Stomach smooth muscle (tissue), 2 donors: Measurements from ENCODE around the gene TOM1L2.

Experiments
- H3K27ac ChIP-seq: one replicate; pipeline ENCODE4 v1.7.0; 2013; ENCODE audit warnings: mild to moderate bottlenecking, low read length, inconsistent platforms
- H3K27me3 ChIP-seq, 2 donors: one replicate each; pipeline ENCODE4 v1.7.0; 2013; ENCODE audit warnings: low read length in 2 of 2; ENCODE audit not compliant: insufficient read depth in 2 of 2, control insufficient read depth in 1 of 2
- H3K36me3 ChIP-seq, 2 donors: one replicate each; pipeline ENCODE4 v1.7.0; 2013; ENCODE audit warnings: low read length in 2 of 2; ENCODE audit not compliant: control insufficient read depth in 2 of 2, insufficient read depth in 2 of 2
- H3K4me1 ChIP-seq: one replicate; pipeline ENCODE4 v1.7.0; 2013; ENCODE audit warnings: low read length; ENCODE audit not compliant: control insufficient read depth, insufficient read depth
- H3K4me3 ChIP-seq, 2 donors: one replicate each; pipeline ENCODE4 v1.7.0; 2013; ENCODE audit warnings: low read length in 2 of 2
- H3K9ac ChIP-seq, 2 donors: one replicate each; pipeline ENCODE4 v1.7.0; 2013; ENCODE audit warnings: low read length in 2 of 2, mild to moderate bottlenecking in 1 of 2
- H3K9me3 ChIP-seq, 2 donors: one replicate each; pipeline ENCODE4 v1.7.0; 2013; ENCODE audit warnings: low read length in 2 of 2; ENCODE audit not compliant: control insufficient read depth in 2 of 2
- donor health status: healthy.
- donor health status: Pancreatic carcinoma.

TOM1L2 gene

DNA sequence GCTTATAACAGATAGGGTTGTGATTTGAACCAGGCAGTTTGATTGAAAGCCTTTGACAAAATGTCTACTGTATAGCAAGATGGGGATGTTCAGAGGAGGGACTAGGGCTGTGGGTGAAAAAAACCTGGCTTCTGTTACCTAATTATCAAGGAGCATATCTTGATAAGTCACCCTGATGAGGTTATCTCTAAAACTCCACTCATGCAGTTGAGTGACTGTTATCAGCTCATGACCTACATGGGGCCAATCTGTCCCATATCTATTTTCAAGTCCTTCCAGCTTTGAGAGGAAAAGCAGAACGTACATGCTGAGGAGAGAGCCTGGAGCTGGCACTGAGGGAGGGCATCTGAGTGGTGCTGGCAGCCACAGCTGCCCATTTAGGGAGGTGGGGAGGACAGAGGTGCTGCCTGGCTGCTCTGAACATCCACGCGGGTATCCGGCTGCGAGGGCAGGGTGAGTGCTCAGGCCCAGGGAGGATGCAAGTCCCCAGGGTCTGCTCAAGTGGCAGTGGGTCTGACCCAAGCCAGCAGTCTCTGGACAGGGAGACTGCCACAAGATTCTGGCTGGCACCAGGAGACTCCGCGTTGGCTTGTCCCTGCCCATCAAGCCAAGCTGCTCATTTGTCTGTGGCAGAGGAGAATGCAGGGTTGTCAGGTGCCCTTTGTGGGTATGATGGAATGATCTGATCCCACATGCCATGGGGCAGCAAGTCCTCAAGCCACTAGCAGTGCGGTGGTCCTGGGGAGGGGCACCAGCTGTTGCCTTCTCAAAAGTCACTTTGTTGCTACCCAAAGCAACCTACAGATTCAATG, 37.6 kb upstream of the TOM1L2 start:
- H3K36me3 ChIP-seq: peaks cover 12 to 13% of the 10 kb centered on the region in 2 donors
- H3K9me3 ChIP-seq: no peaks in the 10 kb centered on the region
- H3K9ac ChIP-seq: no peak overlapping the region
- no peaks in the 10 kb centered on the region for H3K27me3 ChIP-seq
- H3K27ac ChIP-seq: no peak overlapping the region
- no peaks in the 10 kb centered on the region for H3K4me1 ChIP-seq
- H3K4me3 ChIP-seq: no peak overlapping the region

DNA sequence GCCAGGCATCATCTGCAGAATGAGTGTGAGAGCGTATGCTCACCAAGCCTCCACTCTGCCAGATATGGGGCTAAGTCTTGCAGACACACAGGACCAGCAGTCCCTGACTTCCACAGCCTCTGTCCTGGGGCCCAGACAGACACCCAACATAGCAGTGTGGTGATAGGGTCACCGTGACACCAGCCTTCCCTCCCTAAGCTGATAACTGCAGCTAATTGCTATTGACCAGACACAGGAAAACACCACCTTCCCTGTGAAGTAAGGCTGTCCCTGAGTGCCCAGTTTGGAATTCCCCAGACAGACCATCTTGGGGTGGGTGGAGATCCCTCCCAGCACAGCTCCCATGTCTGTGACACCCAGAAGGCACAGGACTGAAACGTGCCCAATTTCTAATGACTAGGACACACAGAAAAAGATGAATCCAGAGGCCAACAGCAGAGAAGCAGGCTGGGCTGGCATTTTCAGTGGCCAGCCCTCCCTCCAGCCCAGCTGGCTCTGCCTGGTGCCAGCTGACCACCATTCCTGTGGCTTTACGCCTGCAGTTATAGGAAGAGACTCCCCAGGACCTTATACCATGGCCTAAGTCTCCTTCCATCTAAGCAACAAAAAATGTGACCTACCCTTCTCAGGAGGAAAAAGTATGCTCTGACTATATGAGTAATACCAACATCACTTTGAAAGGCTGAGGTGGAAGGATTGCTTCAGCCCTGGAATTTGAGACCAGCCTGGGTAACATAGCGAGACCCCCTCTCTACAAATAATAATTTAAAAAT, 36.5 kb upstream of the TOM1L2 start:
- H3K9me3 ChIP-seq: no peaks in the 10 kb centered on the region
- H3K36me3 ChIP-seq: peaks cover 12 to 13% of the 10 kb centered on the region in 2 donors
- H3K4me1 ChIP-seq: no peaks in the 10 kb centered on the region
- no peak overlapping the region for H3K9ac ChIP-seq
- H3K27me3 ChIP-seq: no peaks in the 10 kb centered on the region
- H3K27ac ChIP-seq: no peak overlapping the region
- H3K4me3 ChIP-seq: no peak overlapping the region

DNA sequence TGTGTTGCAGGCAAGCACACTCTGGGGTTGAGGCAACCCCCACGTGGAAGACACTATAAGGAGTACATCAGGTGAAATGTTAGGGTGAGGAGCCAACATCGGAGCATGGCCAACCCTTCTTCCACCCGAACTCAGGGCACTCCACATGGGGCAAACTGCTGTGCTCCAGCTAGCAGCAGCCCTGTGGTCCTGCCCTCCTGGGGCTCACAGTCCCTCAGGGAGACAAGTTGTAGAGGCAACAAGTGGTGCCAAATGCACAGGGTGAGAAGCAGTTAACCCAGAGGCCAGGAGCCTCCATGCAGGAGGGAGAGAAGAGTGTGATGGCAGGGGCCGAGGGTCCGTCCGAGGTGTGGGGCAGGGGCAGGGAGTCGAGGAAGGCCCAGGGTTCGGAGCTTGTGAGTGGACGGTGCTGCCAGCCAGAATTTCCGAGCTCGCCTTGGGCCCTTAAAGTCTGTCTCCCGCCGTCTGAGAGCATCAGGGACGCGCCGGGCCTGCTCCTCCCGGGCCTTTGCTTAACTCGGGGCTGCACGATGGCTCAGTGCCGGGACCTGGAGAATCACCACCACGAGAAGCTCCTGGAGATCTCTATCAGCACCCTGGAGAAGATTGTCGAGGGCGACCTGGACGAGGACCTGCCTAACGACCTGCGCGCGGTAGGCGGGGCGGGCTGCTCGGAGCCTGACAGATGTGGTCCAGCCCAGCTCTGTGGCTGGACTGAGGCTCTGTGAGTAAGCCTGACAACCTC, 34.5 kb upstream of the TOM1L2 start:
- Histone ChIP-seq H3K4me3 (no peak overlapping the region), H3K9me3 (no peaks in the 10 kb centered on the region), H3K36me3 (peaks cover 12% of the 10 kb centered on the region in 2 donors), H3K9ac (no peak overlapping the region), H3K27me3 (no peaks in the 10 kb centered on the region), H3K27ac (no peak overlapping the region), H3K4me1 (no peaks in the 10 kb centered on the region)

DNA sequence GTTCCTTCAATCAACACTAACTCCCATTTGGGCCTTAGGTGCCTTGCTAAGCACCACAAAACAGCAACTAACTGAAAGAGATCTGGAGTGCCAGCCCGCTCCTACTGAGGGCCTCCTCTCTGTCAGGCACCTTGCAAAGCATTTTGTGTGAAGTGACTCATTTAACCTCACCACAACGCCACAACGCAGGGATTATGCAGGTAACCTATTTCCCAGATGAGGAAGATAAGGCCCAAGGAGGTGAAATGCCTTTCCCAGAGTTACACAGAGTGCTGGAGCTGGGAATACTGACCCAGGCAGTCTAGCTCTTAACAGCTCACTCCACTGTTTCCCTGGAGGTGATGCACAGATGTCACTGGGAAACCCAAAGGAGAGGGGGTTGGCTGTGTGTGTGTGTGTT, 33.3 kb upstream of the TOM1L2 start:
- no peaks in the 10 kb centered on the region for H3K27me3 ChIP-seq
- no peak overlapping the region for H3K27ac ChIP-seq
- no peak overlapping the region for H3K9ac ChIP-seq
- no peaks in the 10 kb centered on the region for H3K9me3 ChIP-seq
- H3K4me3 ChIP-seq: no peak overlapping the region
- peaks cover 11 to 12% of the 10 kb centered on the region in 2 donors for H3K36me3 ChIP-seq
- H3K4me1 ChIP-seq: no peaks in the 10 kb centered on the region

DNA sequence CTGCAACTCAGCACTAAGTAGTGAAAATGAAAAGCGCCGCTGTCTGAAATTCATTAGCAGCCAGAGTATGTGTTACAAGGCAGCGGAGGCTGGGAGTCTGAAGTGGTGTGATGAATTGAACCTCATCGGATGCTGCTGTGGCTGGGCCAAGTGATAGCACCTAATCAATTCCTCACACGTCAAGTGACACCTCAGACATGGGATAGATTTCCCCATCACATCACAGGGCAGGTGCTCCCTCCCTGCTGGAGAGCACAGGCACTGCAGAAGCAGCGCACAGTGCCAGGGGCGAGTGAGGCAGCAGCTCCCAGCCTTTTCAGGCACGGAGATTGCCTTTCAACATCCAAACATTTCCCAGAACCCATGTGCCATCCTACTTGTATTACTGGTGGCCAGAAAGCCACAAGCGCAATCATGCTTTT, 32.7 kb upstream of the TOM1L2 start:
- Histone ChIP-seq H3K27ac (no peak overlapping the region), H3K9me3 (no peaks in the 10 kb centered on the region), H3K9ac (no peak overlapping the region), H3K4me3 (no peak overlapping the region), H3K4me1 (no peaks in the 10 kb centered on the region), H3K27me3 (no peaks in the 10 kb centered on the region), H3K36me3 (peaks cover 11 to 12% of the 10 kb centered on the region in 2 donors)

DNA sequence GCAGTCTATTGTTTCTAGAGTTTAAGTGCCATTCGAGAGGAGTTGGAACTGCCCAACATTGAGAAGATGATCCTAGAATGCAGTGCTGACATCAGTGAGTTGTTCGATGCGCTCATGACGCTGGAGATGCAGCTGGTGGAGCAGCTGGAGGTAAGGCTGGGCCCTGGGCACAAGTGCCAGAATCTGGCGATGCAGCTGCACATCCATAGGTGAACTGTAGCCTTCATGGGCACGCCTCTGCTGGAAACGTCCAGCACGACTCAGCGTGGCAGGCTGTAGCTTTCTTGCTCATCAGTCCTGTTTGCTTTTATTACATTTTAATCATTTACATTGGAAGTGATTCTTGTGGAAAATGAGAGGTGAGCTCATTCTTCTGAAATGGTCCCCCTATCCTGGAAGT, 32.1 kb upstream of the TOM1L2 start:
- H3K27me3 ChIP-seq: no peaks in the 10 kb centered on the region
- H3K9ac ChIP-seq: no peak overlapping the region
- H3K9me3 ChIP-seq: no peaks in the 10 kb centered on the region
- no peak overlapping the region for H3K27ac ChIP-seq
- peaks cover 11 to 12% of the 10 kb centered on the region in 2 donors for H3K36me3 ChIP-seq
- no peak overlapping the region for H3K4me3 ChIP-seq
- no peaks in the 10 kb centered on the region for H3K4me1 ChIP-seq

DNA sequence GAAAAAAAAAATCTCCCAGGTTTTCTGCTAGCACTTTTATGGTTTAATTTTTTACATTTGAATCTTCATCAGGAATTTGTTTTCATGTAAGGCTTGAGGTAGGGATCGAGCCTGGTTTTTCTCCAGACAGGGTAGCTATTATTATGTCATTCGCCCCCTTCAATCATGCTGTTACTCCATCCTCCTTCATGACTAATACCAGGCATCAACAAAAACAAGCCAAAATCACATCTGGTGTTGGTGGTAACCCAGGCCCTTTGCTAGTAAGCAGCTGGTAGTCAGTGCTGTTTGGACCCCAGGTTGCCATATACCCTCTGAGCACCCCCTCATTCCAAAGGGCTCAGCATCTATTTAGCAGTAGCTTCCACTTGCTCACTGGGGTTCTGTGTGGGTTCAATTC, 30.0 kb upstream of the TOM1L2 start:
- H3K27me3 ChIP-seq: no peaks in the 10 kb centered on the region
- H3K4me1 ChIP-seq: no peaks in the 10 kb centered on the region
- no peak overlapping the region for H3K4me3 ChIP-seq
- H3K9me3 ChIP-seq: no peaks in the 10 kb centered on the region
- H3K9ac ChIP-seq: no peak overlapping the region
- peaks cover 0 to 4% of the 10 kb centered on the region in 2 donors for H3K36me3 ChIP-seq
- no peak overlapping the region for H3K27ac ChIP-seq

DNA sequence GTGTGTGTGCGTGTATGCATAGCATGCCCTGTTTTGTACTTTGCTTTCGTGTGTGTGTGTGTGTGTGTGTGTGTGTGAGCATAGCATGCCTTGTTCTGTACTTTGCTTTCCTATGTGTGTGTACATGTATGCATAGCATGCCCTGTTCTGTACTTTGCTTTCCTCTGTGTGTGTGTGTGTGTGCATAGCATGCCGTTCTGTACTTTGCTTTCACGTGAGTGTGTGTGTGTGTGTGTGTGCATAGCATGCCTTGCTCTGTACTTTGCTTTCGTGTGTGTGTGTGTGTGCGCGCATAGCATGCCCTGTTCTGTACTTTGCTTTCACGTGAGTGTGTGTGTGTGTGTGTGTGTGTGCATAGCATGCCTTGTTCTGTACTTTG, 27.8 kb upstream of the TOM1L2 start:
- Histone ChIP-seq H3K4me3 (no peak overlapping the region), H3K27me3 (no peaks in the 10 kb centered on the region), H3K36me3 (no peaks in the 10 kb centered on the region), H3K9me3 (no peaks in the 10 kb centered on the region), H3K27ac (no peak overlapping the region), H3K4me1 (no peaks in the 10 kb centered on the region), H3K9ac (no peak overlapping the region)

DNA sequence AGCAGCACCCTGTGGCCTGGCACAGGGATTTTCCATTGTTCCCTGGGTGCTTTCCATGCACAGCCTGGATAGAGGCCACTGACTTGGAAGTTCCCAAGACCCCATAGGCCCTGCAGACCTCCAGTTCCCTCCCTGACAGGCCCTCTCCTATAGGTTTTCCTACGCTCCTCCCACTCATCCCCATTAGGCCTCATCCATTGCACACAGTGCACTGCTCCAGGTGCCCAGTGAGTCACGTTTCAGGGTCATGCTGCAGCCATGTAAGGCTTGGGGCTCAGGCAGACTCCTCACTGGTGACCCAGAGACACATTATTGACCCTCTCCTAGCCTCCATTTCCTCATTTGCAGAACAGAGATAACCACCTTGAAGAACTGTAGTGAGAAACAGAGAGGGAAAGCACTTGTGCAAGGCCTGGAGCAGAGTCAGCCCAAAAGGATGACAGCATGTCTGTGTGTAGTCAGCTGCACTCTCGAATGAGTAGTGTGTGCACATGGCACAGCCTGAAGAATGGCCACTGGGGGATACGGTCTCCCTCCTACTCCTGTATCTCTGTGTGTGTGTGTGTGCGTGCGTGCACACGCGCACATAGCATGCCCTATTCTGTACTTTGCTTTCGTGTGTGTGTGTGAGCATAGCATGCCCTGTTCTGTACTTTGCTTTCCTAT, 27.3 kb upstream of the TOM1L2 start:
- no peak overlapping the region for H3K27ac ChIP-seq
- no peak overlapping the region for H3K4me3 ChIP-seq
- no peak overlapping the region for H3K9ac ChIP-seq
- H3K9me3 ChIP-seq: no peaks in the 10 kb centered on the region
- H3K36me3 ChIP-seq: no peaks in the 10 kb centered on the region
- no peaks in the 10 kb centered on the region for H3K27me3 ChIP-seq
- H3K4me1 ChIP-seq: no peaks in the 10 kb centered on the region

DNA sequence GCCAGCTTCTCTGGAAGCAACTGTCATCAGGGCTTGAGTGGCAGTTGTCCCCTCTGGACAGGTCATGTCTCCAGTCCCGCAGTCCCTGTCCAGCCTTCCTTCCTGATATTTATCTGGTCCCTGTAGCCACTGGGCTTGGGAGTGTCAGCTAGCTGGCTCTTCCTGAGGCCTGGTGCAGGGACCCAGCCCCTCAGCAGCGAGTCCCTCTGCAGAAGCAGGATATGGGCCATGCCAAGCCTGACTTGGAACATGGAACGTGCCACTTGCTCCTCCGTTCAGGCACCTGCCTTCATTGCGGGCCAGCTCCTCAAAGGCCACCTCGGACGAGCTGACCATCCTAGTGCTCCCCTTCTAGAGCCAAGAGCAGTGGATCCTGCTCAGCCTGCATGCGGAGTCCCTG, 26.7 kb upstream of the TOM1L2 start:
- Histone ChIP-seq H3K9me3 (no peaks in the 10 kb centered on the region), H3K4me1 (no peaks in the 10 kb centered on the region), H3K27me3 (no peaks in the 10 kb centered on the region), H3K9ac (no peak overlapping the region), H3K4me3 (no peak overlapping the region), H3K27ac (no peak overlapping the region), H3K36me3 (no peaks in the 10 kb centered on the region)
